WERI-Rb-1 (cell line): Measurements from ENCODE around the gene CRYBB1.

ENCODE experiments used
- DNase-seq: peaks from one replicate; pipeline ENCODE4 v3.0.0-alpha.2; 2020
- H3K27ac ChIP-seq: fragments of 250-450 bp; sonication (Bioruptor Pico); 2 replicates; pipeline ENCODE4 v1.5.1; 2020; ENCODE audit warnings: mild to moderate bottlenecking, moderate library complexity
- H3K27me3 ChIP-seq: fragments of 250-450 bp; sonication (Bioruptor Pico); 2 replicates; pipeline ENCODE4 v1.5.1; 2021; ENCODE audit warnings: mild to moderate bottlenecking, low read depth, moderate library complexity; ENCODE audit not compliant: insufficient read depth, severe bottlenecking
- H3K36me3 ChIP-seq: fragments of 250-450 bp; sonication (Bioruptor Pico); 2 replicates; pipeline ENCODE4 v1.5.1; 2020; ENCODE audit warnings: mild to moderate bottlenecking, moderate library complexity
- H3K4me3 ChIP-seq: 2 replicates; pipeline ENCODE4 v1.5.1; 2011; ENCODE audit warnings: low read depth, mild to moderate bottlenecking, control low read depth, low read length
- H3K9me3 ChIP-seq: fragments of 250-450 bp; sonication (Bioruptor Pico); 2 replicates; pipeline ENCODE4 v1.5.1; 2021; ENCODE audit warnings: mild to moderate bottlenecking, moderate library complexity; ENCODE audit not compliant: severe bottlenecking
- TF ChIP-seq, protein P1 (sequence below): IDR thresholded peaks from 2 replicates; pipeline ENCODE4 v1.5.1; 2011; ENCODE audit warnings: low read depth, mild to moderate bottlenecking, control low read depth, inconsistent platforms, low read length

CRYBB1 gene

DNA sequence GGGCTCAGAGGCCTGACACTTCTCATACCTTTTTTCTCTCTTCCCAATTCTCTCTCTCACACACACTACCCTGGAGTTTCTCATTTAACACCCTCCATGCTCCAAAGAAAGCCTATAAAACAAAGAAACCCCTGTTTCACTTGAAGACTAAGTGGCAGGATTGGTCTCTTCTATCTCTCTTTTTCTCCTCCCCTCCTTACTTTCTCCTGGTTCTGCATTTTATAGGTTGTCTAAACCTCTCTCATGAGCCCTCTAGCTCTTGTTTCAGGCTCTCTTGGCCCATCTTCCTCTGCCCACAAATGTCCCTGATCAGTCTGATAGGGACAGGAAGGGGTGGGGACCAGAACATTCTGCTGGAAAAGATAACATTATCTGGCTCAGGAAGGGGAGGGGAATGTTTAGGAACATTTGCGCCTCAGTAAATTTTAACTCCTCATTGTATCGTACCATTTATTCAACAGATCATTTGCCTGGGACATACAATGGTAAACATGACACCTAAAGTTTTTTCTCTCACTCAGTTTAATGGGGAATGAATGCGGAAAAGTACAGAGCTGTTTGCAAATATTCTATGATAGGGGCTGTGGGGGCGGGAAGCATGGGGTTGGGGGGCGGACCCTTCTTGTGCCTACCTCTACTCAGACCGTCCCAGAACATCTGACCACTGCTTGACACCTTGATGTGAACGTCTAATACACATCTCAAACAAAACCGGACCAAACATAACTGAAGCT lies 14.8 kb upstream of the CRYBB1 start:
- Histone ChIP-seq H3K27me3 (no peaks in the 10 kb centered on the region), H3K27ac (no peak overlapping the region), H3K9me3 (no peaks in the 10 kb centered on the region), H3K4me3 (no peak overlapping the region), H3K36me3 (no peaks in the 10 kb centered on the region)
- TF ChIP-seq, protein P1, sequence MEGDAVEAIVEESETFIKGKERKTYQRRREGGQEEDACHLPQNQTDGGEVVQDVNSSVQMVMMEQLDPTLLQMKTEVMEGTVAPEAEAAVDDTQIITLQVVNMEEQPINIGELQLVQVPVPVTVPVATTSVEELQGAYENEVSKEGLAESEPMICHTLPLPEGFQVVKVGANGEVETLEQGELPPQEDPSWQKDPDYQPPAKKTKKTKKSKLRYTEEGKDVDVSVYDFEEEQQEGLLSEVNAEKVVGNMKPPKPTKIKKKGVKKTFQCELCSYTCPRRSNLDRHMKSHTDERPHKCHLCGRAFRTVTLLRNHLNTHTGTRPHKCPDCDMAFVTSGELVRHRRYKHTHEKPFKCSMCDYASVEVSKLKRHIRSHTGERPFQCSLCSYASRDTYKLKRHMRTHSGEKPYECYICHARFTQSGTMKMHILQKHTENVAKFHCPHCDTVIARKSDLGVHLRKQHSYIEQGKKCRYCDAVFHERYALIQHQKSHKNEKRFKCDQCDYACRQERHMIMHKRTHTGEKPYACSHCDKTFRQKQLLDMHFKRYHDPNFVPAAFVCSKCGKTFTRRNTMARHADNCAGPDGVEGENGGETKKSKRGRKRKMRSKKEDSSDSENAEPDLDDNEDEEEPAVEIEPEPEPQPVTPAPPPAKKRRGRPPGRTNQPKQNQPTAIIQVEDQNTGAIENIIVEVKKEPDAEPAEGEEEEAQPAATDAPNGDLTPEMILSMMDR = no peak
- DNase-seq = no peak

DNA sequence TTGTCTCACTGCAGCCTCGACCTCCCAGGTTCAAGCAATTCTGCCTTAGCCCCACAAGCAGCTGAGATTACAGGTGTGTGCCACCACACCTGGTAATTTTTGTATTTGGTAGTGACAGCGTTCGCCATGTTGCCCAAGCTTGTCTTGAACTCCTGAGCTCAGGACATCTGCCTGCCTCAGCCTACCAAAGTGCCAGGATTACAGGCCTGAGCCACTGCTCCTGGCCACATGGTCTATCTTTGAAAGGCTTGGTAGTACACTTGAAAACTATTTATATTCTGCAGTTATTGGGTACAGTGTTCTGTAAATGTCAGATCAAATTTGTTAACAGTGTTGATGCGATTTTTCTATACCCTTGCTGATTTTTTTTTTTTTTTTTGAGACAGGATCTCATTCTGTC lies 13.5 kb upstream of the CRYBB1 start:
- no peak for DNase-seq
- TF ChIP-seq, protein P1 = no peak
- H3K27me3 ChIP-seq = no peaks in the 10 kb centered on the region

DNA sequence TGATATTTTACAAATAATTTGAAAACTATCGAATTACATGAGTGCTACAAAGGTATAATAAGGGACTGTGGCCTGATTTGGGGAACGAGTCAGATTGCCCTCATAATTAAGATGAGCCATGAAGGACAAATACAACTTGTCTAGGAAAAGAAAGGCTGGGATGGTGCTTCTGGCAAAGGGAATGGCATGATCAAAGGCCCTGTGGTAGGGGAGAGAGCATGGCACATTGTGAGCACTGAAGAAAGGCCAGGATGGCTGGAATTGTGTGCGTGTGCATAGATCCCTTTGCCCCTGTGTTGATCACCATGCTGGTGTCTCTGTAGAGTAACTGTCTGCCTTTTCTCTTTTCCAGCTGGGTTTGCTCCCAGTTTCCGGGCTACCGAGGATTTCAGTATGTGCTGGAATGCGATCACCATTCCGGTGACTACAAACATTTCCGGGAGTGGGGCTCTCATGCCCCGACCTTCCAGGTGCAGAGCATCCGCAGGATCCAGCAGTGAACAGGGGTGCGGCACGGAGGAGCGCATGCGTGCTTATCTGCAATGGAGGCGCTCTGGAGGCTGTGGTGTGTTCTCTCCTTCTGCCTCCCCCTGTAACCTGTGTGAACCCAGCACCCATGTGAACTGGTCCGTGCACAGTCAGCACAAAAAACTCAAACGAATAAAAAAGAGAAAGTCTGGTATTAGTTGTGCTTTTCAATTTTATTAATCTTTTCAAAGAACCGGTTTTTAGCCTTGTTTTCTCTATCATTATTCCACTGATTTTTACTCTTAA lies 12.3 kb upstream of the CRYBB1 start:
- Histone ChIP-seq H3K9me3 (no peaks in the 10 kb centered on the region), H3K27me3 (no peaks in the 10 kb centered on the region), H3K4me3 (no peak overlapping the region), H3K27ac (no peak overlapping the region), H3K36me3 (no peaks in the 10 kb centered on the region)
- no peak for DNase-seq
- TF ChIP-seq, protein P1 = no peak

More for the DNA sequence above, 13.5 kb upstream of the CRYBB1 start:
- Histone ChIP-seq H3K9me3 (no peaks in the 10 kb centered on the region), H3K27ac (no peak overlapping the region), H3K36me3 (no peaks in the 10 kb centered on the region), H3K4me3 (no peak overlapping the region)

DNA sequence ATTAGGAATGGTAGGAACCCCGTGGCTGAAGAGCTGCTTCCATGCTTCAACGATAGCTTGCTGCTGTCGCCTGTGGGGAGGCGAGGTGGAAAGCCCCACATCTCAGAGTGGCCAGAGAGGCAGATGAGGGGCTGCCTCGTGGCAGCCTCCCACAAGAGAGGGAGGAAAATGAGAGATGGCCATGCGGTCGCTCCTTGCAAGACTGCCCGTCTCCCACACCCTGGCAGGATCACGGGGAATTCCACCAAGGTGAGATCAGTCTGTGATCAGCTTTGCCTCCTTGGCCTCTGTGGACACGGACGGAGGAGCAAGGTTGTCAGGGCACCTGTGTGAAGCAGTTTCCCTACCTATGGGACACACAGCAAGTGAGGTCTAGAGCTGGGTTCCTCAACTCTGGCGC lies 7.0 kb upstream of the CRYBB1 start:
- Histone ChIP-seq H3K36me3 (no peaks in the 10 kb centered on the region), H3K27ac (no peak overlapping the region), H3K27me3 (no peaks in the 10 kb centered on the region), H3K4me3 (no peak overlapping the region), H3K9me3 (no peaks in the 10 kb centered on the region)
- DNase-seq = no peak
- TF ChIP-seq, protein P1 = no peak

DNA sequence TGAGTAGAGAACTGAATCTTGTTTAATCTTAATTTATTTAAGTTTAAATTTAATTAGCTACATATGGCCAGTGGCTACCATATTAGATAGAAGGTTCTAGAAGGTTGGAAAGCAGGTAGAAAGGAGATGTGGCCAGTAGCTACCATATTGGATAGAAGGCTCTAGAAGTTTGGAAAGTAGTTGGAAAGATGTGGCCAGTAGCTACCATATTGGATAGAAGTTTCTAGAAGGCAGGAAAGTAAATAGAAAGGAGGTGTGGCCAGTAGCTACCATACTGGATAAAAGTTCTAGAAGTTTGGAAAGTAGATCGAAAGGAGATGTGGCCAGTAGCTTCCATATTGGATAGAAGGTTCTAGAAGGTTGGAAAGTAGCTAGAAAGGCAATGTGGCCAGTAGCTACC lies 6.2 kb upstream of the CRYBB1 start:
- DNase-seq = no peak
- no peaks in the 10 kb centered on the region for H3K27me3 ChIP-seq
- no peaks in the 10 kb centered on the region for H3K9me3 ChIP-seq
- no peak overlapping the region for H3K4me3 ChIP-seq
- H3K27ac ChIP-seq = no peak overlapping the region
- H3K36me3 ChIP-seq = no peaks in the 10 kb centered on the region
- TF ChIP-seq, protein P1 = no peak
